Keratinocyte (primary cell): Measurements from ENCODE around the gene ZNF445. TPM values are rescaled to one million over a fixed set of nuclear protein-coding genes. Genes with fewer than 3 reads are reported as not detected.

Experiments
- DNase-seq: peaks from one replicate; pipeline ENCODE4 v3.0.0-alpha.2; 2011; ENCODE audit warnings: low read depth, missing footprints, low spot score
- FAIRE-seq: peaks from 2 replicates; lab custom pipeline; 2011; peaks lifted over from hg19 to GRCh38; lab: Jason Lieb, UNC
- H2AFZ ChIP-seq: 2 replicates; pipeline ENCODE4 v1.6.0; 2012; ENCODE audit warnings: low read length, control low read depth, inconsistent platforms; ENCODE audit not compliant: control insufficient read depth
- H3K27ac ChIP-seq: 2 replicates; pipeline ENCODE4 v1.5.1; 2011; ENCODE audit warnings: low read length; ENCODE audit not compliant: control insufficient read depth, insufficient read depth
- H3K27me3 ChIP-seq: 3 replicates; pipeline ENCODE4 v1.6.0; 2011; ENCODE audit warnings: low read length; ENCODE audit not compliant: control insufficient read depth, insufficient read depth; ENCODE audit errors: extremely low read depth
- H3K36me3 ChIP-seq, 2 experiments: 2 replicates in 1 of 2; 3 replicates in 1 of 2; pipeline ENCODE4 v1.5.1; 2011; ENCODE audit warnings: low read length in 2 of 2, mild to moderate bottlenecking in 1 of 2; ENCODE audit not compliant: control insufficient read depth in 2 of 2, insufficient read depth in 2 of 2; ENCODE audit errors: extremely low read depth in 1 of 2
- H3K4me1 ChIP-seq: 3 replicates; pipeline ENCODE4 v1.5.1; 2011; ENCODE audit warnings: low read length; ENCODE audit not compliant: control insufficient read depth, insufficient read depth; ENCODE audit errors: extremely low read depth
- H3K4me2 ChIP-seq: 3 replicates; pipeline ENCODE4 v1.6.0; 2011; ENCODE audit warnings: low read depth, low read length; ENCODE audit not compliant: control insufficient read depth, insufficient read depth; ENCODE audit errors: extremely low read depth
- H3K4me3 ChIP-seq, 3 experiments: fragments of 200-600 bp in 1 of 3; sonication (generic) in 1 of 3; 2 replicates in 2 of 3; 3 replicates in 1 of 3; pipeline ENCODE4 v1.5.1; 2011 to 2016; ENCODE audit warnings: low read length in 3 of 3, mild to moderate bottlenecking in 3 of 3, control low read depth in 2 of 3, inconsistent platforms in 1 of 3, low read depth in 1 of 3, mixed read lengths in 1 of 3, mixed run types in 1 of 3, moderate library complexity in 1 of 3; ENCODE audit not compliant: control insufficient read depth in 2 of 3, insufficient read depth in 2 of 3; ENCODE audit errors: extremely low read depth in 1 of 3
- H3K79me2 ChIP-seq: 2 replicates; pipeline ENCODE4 v1.6.0; 2012; ENCODE audit warnings: low read length; ENCODE audit not compliant: control insufficient read depth, insufficient read depth
- H3K9ac ChIP-seq: 3 replicates; pipeline ENCODE4 v1.6.0; 2011; ENCODE audit warnings: low read length; ENCODE audit not compliant: control insufficient read depth, insufficient read depth; ENCODE audit errors: extremely low read depth
- H3K9me1 ChIP-seq: 3 replicates; pipeline ENCODE4 v1.6.0; 2011; ENCODE audit warnings: low read length; ENCODE audit not compliant: control insufficient read depth, insufficient read depth; ENCODE audit errors: extremely low read depth
- H3K9me3 ChIP-seq: 2 replicates; pipeline ENCODE4 v1.5.1; 2012; ENCODE audit warnings: low read depth, low read length; ENCODE audit not compliant: control insufficient read depth
- H4K20me1 ChIP-seq: 3 replicates; pipeline ENCODE4 v1.6.0; 2011; ENCODE audit warnings: low read length; ENCODE audit not compliant: control insufficient read depth, insufficient read depth; ENCODE audit errors: extremely low read depth
- CTCF ChIP-seq, 3 experiments: IDR thresholded peaks in 1 of 3; conservative IDR thresholded peaks in 1 of 3; optimal IDR thresholded peaks in 1 of 3; 2 replicates in 2 of 3; 3 replicates in 1 of 3; pipeline versions ENCODE3 to v1.5.1; 2011; ENCODE audit warnings: low read length in 3 of 3, mild to moderate bottlenecking in 3 of 3, moderate library complexity in 2 of 3, control low read depth in 1 of 3, inconsistent platforms in 1 of 3; ENCODE audit not compliant: insufficient read depth in 2 of 3; ENCODE audit errors: extremely low read depth in 1 of 3
- EZH2 ChIP-seq: IDR thresholded peaks from one replicate; pipeline ENCODE4 v1.6.1; 2012; ENCODE audit warnings: inconsistent platforms, mild to moderate bottlenecking, low read length, moderate library complexity
- dilution Hi-C: fragments of 300-500 bp; cut with MboI; formaldehyde crosslinking; loops from one replicate; pipeline ENCODE4 v1.7.0; 2020; ENCODE audit warnings: low sequenced_read_pairs; ENCODE audit not compliant: extremely low pct_ligation_motif_present
- polyA plus RNA-seq, 5 experiments: library from polyadenylated mRNA; depleted of rRNA in 3 of 5; stranded (reverse) in 3 of 5; stranded (forward) in 1 of 5; unstranded in 1 of 5; fragments of >200 nt; gene quantifications; 1 replicate in 1 of 5; 2 replicates in 3 of 5; 3 replicates in 1 of 5; pipeline versions ENCODE4 v1.2.1 to v1.2.3, GENCODE V29; 2011 to 2012; ENCODE audit warnings: missing spikeins in 2 of 5, low read depth in 1 of 5, low replicate concordance in 1 of 5

Gene ZNF445
- polyA plus RNA-seq, 1 donor (not counting 4 experiments of a cell fraction or from before 2014, with no cell fraction given): 3.3 TPM

GRCh38 chr3:44492496-44492895 is 15.0 kb upstream of the ZNF445 start:
- dilution Hi-C loops: no loop called here
- no peak for DNase-seq

GRCh38 chr3:44482721-44483120 is 5.3 kb upstream of the ZNF445 start:
- H3K4me3 ChIP-seq: no peak overlapping the region
- FAIRE-seq (peak; percentile 53), DNase-seq (no peak)
- no peaks in the 10 kb centered on the region for H3K79me2 ChIP-seq
- H2AFZ ChIP-seq: no peak overlapping the region
- H3K9me1 ChIP-seq: no peaks in the 10 kb centered on the region
- H3K4me1 ChIP-seq: peaks cover 15% of the 10 kb centered on the region
- H3K27me3 ChIP-seq: no peaks in the 10 kb centered on the region
- no peak overlapping the region for H3K4me2 ChIP-seq
- dilution Hi-C loops: no loop called here
- no peak overlapping the region for H3K27ac ChIP-seq
- no peaks in the 10 kb centered on the region for H3K9me3 ChIP-seq
- no peaks in the 10 kb centered on the region for H3K36me3 ChIP-seq
- no peak for TF ChIP-seq EZH2
- no peak for TF ChIP-seq CTCF (optimal IDR thresholded peaks at IDR 0.05 in 1 of 3, IDR thresholded peaks at IDR 0.05 in 1 of 3, conservative IDR thresholded peaks at IDR 0.05 in 1 of 3; ENCODE audit: extremely low read depth in 1 of 3, insufficient read depth in 2 of 3, low read length in 3 of 3)
- H3K9ac ChIP-seq: no peak overlapping the region
- no peaks in the 10 kb centered on the region for H4K20me1 ChIP-seq

More at GRCh38 chr3:44492496-44492895, 15.0 kb upstream of the ZNF445 start:
- no peak overlapping the region for H2AFZ ChIP-seq
- no peak overlapping the region for H3K4me2 ChIP-seq
- H3K9me1 ChIP-seq: no peaks in the 10 kb centered on the region
- no peaks in the 10 kb centered on the region for H4K20me1 ChIP-seq
- no peak for FAIRE-seq
- H3K9ac ChIP-seq: no peak overlapping the region
- TF ChIP-seq EZH2 (no peak), CTCF (optimal IDR thresholded peaks at IDR 0.05 in 1 of 3, IDR thresholded peaks at IDR 0.05 in 1 of 3, conservative IDR thresholded peaks at IDR 0.05 in 1 of 3; ENCODE audit: extremely low read depth in 1 of 3, insufficient read depth in 2 of 3, low read length in 3 of 3) (no peak)
- no peak overlapping the region for H3K27ac ChIP-seq
- no peaks in the 10 kb centered on the region for H3K79me2 ChIP-seq
- no peaks in the 10 kb centered on the region for H3K27me3 ChIP-seq
- H3K9me3 ChIP-seq: peaks cover 2% of the 10 kb centered on the region
- no peak overlapping the region for H3K4me3 ChIP-seq
- no peaks in the 10 kb centered on the region for H3K4me1 ChIP-seq
- H3K36me3 ChIP-seq: no peaks in the 10 kb centered on the region
